H9 (cell line): Measurements from ENCODE around the gene FAAH. TPM values are rescaled to one million over a fixed set of nuclear protein-coding genes. Genes with fewer than 3 reads are reported as not detected.

Experiments used
- DNase-seq: peaks from one replicate; pipeline ENCODE4 v3.0.0-alpha.2; 2017
- H2AFZ ChIP-seq: one replicate; pipeline ENCODE4 v1.6.1; 2013; ENCODE audit warnings: mild to moderate bottlenecking, low read length, control low read depth, moderate library complexity
- H2AK5ac ChIP-seq: 2 replicates; pipeline ENCODE4 v1.6.1; 2013; ENCODE audit warnings: low read length, control low read depth, mixed read lengths; ENCODE audit not compliant: insufficient read length
- H2BK120ac ChIP-seq: one replicate; pipeline ENCODE4 v1.6.1; 2013; ENCODE audit warnings: low read depth, mild to moderate bottlenecking, low read length, control low read depth, inconsistent platforms; ENCODE audit not compliant: poor library complexity, severe bottlenecking
- H2BK12ac ChIP-seq: 2 replicates; pipeline ENCODE4 v1.6.1; 2013; ENCODE audit warnings: low read length, control low read depth, mixed read lengths, low read depth; ENCODE audit not compliant: insufficient read length
- H2BK15ac ChIP-seq: 2 replicates; pipeline ENCODE4 v1.6.1; 2013; ENCODE audit warnings: low read depth, low read length, control low read depth
- H2BK20ac ChIP-seq: one replicate; pipeline ENCODE4 v1.6.1; 2013; ENCODE audit warnings: low read depth, mild to moderate bottlenecking, low read length, control low read depth, inconsistent platforms; ENCODE audit not compliant: poor library complexity, severe bottlenecking
- H2BK5ac ChIP-seq: 2 replicates; pipeline ENCODE4 v1.6.1; 2013; ENCODE audit warnings: low read length, control low read depth, mixed read lengths; ENCODE audit not compliant: insufficient read length
- H3K14ac ChIP-seq: 2 replicates; pipeline ENCODE4 v1.6.1; 2013; ENCODE audit warnings: low read length, control low read depth; ENCODE audit not compliant: insufficient read depth
- H3K18ac ChIP-seq: 2 replicates; pipeline ENCODE4 v1.6.1; 2013; ENCODE audit warnings: low read depth, mild to moderate bottlenecking, mixed read lengths, low read length, control low read depth; ENCODE audit not compliant: insufficient read length
- H3K23ac ChIP-seq: 2 replicates; pipeline ENCODE4 v1.6.1; 2013; ENCODE audit warnings: low read length, control low read depth, mixed read lengths, low read depth; ENCODE audit not compliant: insufficient read length
- H3K23me2 ChIP-seq: 2 replicates; pipeline ENCODE4 v1.6.1; 2013; ENCODE audit warnings: low read depth, mild to moderate bottlenecking, mixed read lengths, low read length, control low read depth; ENCODE audit not compliant: insufficient read length, poor library complexity, severe bottlenecking
- H3K27ac ChIP-seq: 2 replicates; pipeline ENCODE4 v1.5.1; 2013; ENCODE audit warnings: low read length, control low read depth, mixed read lengths, low read depth; ENCODE audit not compliant: insufficient read length
- H3K27me3 ChIP-seq: 2 replicates; pipeline ENCODE4 v1.6.1; 2013; ENCODE audit warnings: low read length, control low read depth, inconsistent platforms; ENCODE audit not compliant: insufficient read depth
- H3K4ac ChIP-seq: 2 replicates; pipeline ENCODE4 v1.6.1; 2013; ENCODE audit warnings: low read depth, mild to moderate bottlenecking, control low read depth, inconsistent platforms, low read length, moderate library complexity
- H3K4me1 ChIP-seq: 2 replicates; pipeline ENCODE4 v1.6.1; 2013; ENCODE audit warnings: low read length, control low read depth, inconsistent platforms; ENCODE audit not compliant: insufficient read depth
- H3K4me2 ChIP-seq: 2 replicates; pipeline ENCODE4 v1.6.1; 2013; ENCODE audit warnings: low read length, control low read depth, mixed read lengths; ENCODE audit not compliant: insufficient read length, insufficient read depth
- H3K56ac ChIP-seq: 2 replicates; pipeline ENCODE4 v1.6.1; 2013; ENCODE audit warnings: low read depth, mild to moderate bottlenecking, mixed read lengths, low read length, control low read depth; ENCODE audit not compliant: insufficient read length
- H3K79me1 ChIP-seq: 2 replicates; pipeline ENCODE4 v1.6.1; 2013; ENCODE audit warnings: low read depth, mild to moderate bottlenecking, moderate library complexity, low read length, control low read depth, inconsistent platforms; ENCODE audit not compliant: insufficient read depth, poor library complexity, severe bottlenecking
- H3K79me2 ChIP-seq: 2 replicates; pipeline ENCODE4 v1.6.1; 2013; ENCODE audit warnings: low read length, control low read depth, inconsistent platforms; ENCODE audit not compliant: insufficient read depth
- H3K9ac ChIP-seq: 2 replicates; pipeline ENCODE4 v1.6.1; 2013; ENCODE audit warnings: low read length, control low read depth, mixed read lengths; ENCODE audit not compliant: insufficient read length; ENCODE audit errors: extremely low read depth
- H3K9me3 ChIP-seq: one replicate; pipeline ENCODE4 v1.6.1; 2013; ENCODE audit warnings: low read depth, low read length, inconsistent platforms; ENCODE audit not compliant: control insufficient read depth
- H3T11ph ChIP-seq: one replicate; pipeline ENCODE4 v1.6.1; 2013; ENCODE audit warnings: mild to moderate bottlenecking, low read length, control low read depth, inconsistent platforms
- H4K20me1 ChIP-seq: one replicate; pipeline ENCODE4 v1.6.1; 2013; ENCODE audit not compliant: control insufficient read depth, insufficient read length, insufficient read depth
- H4K5ac ChIP-seq: 2 replicates; pipeline ENCODE4 v1.6.1; 2013; ENCODE audit warnings: low read depth, mild to moderate bottlenecking, mixed read lengths, low read length, control low read depth; ENCODE audit not compliant: insufficient read length
- H4K8ac ChIP-seq: replicated peaks from 2 replicates; pipeline ENCODE4 v1.6.1; 2013; ENCODE audit warnings: low read length, control low read depth, mixed read lengths, low read depth; ENCODE audit not compliant: insufficient read length
- H4K91ac ChIP-seq: 2 replicates; pipeline ENCODE4 v1.6.1; 2013; ENCODE audit warnings: low read depth, mild to moderate bottlenecking, moderate library complexity, mixed read lengths, low read length, control low read depth; ENCODE audit not compliant: insufficient read length
- H3K27ac Mint-ChIP-seq, 3 experiments: 2 replicates in 2 of 3; 3 replicates in 1 of 3; pipeline ENCODE4 v1.8.0; 2020 to 2021; ENCODE audit warnings: mixed read lengths in 3 of 3, mild to moderate bottlenecking in 1 of 3, moderate library complexity in 1 of 3
- H3K27me3 Mint-ChIP-seq: 2 replicates; pipeline ENCODE4 v1.8.0; 2021; ENCODE audit warnings: low read depth, mild to moderate bottlenecking, moderate library complexity, mixed read lengths
- H3K36me3 Mint-ChIP-seq, 3 experiments: 2 replicates in 2 of 3; 3 replicates in 1 of 3; pipeline ENCODE4 v1.8.0; 2020 to 2021; ENCODE audit warnings: low read depth in 3 of 3, mixed read lengths in 3 of 3; ENCODE audit not compliant: insufficient read depth in 1 of 3
- H3K4me1 Mint-ChIP-seq, 2 experiments: 2 replicates each; pipeline ENCODE4 v1.8.0; 2020; ENCODE audit warnings: mixed read lengths in 2 of 2
- H3K4me3 Mint-ChIP-seq, 2 experiments: 2 replicates in 1 of 2; 3 replicates in 1 of 2; pipeline ENCODE4 v1.8.0; 2020 to 2021; ENCODE audit warnings: mild to moderate bottlenecking in 2 of 2, mixed read lengths in 2 of 2, moderate library complexity in 1 of 2
- H3K9me3 Mint-ChIP-seq, 2 experiments: 2 replicates in 1 of 2; 3 replicates in 1 of 2; pipeline ENCODE4 v1.8.0; 2020; ENCODE audit warnings: mild to moderate bottlenecking in 2 of 2, mixed read lengths in 2 of 2, moderate library complexity in 1 of 2
- WGBS: extraction: QIAGEN DNeasy Blood & Tissue Kit; methylation state at CpG from one replicate; pipeline ENCODE4 v1.1.7; 2013; ENCODE audit warnings: missing lambda C conversion rate, low lambda C conversion rate, mixed read lengths; ENCODE audit not compliant: insufficient read length; ENCODE audit errors: extremely low coverage; 5-methylcytosine and 5-hydroxymethylcytosine counted together
- total RNA-seq: library from RNA; stranded (reverse); gene quantifications from 2 replicates; pipeline ENCODE4 v1.2.1, GENCODE V29; 2021
- TF ChIP-seq, protein P1 (sequence below): fragments of 200-600 bp; sonication (generic); conservative IDR thresholded peaks from 3 replicates; pipeline ENCODE4 v1.8.0; 2021; ENCODE audit warnings: antibody characterized with exemption, mild to moderate bottlenecking

FAAH gene
- total RNA-seq, 1 experiment from 2014 or later: 18.9 TPM

GRCh38 chr1:46438346-46438745 lies 44.2 kb downstream of the FAAH start:
- no peak overlapping the region for H3K4me3 Mint-ChIP-seq
- H3K27me3 Mint-ChIP-seq: peaks cover 65% of the 10 kb centered on the region
- no CpG with 5 or more reads among the region's 6 CpGs for WGBS

More at GRCh38 chr1:46438346-46438745, 44.2 kb downstream of the FAAH start:
- no peak overlapping the region for H3K4me2 ChIP-seq
- H3K23me2 ChIP-seq: no peaks in the 10 kb centered on the region
- H3K56ac ChIP-seq: no peak overlapping the region
- H3K27ac ChIP-seq: no peak overlapping the region
- no peaks in the 10 kb centered on the region for H3K4me1 ChIP-seq
- H3K9me3 ChIP-seq: no peaks in the 10 kb centered on the region
- no peak overlapping the region for H4K8ac ChIP-seq
- Mint-ChIP-seq H3K9me3 (no peaks in the 10 kb centered on the region; a peak in 1 of 5 replicates), H3K27ac (no peak overlapping the region), H3K36me3 (no peaks in the 10 kb centered on the region), H3K4me1 (peaks cover 6 to 9% of the 10 kb centered on the region in 2 experiments)
- no peak overlapping the region for H2AFZ ChIP-seq
- H4K91ac ChIP-seq: no peak overlapping the region
- no peaks in the 10 kb centered on the region for H3K79me2 ChIP-seq
- no peak overlapping the region for H3K23ac ChIP-seq
- H2BK20ac ChIP-seq: no peak overlapping the region
- no peak overlapping the region for H3T11ph ChIP-seq
- no peak overlapping the region for H2BK5ac ChIP-seq
- H3K79me1 ChIP-seq: no peaks in the 10 kb centered on the region
- H2BK120ac ChIP-seq: no peak overlapping the region
- no peak overlapping the region for H3K4ac ChIP-seq
- TF ChIP-seq, protein P1, sequence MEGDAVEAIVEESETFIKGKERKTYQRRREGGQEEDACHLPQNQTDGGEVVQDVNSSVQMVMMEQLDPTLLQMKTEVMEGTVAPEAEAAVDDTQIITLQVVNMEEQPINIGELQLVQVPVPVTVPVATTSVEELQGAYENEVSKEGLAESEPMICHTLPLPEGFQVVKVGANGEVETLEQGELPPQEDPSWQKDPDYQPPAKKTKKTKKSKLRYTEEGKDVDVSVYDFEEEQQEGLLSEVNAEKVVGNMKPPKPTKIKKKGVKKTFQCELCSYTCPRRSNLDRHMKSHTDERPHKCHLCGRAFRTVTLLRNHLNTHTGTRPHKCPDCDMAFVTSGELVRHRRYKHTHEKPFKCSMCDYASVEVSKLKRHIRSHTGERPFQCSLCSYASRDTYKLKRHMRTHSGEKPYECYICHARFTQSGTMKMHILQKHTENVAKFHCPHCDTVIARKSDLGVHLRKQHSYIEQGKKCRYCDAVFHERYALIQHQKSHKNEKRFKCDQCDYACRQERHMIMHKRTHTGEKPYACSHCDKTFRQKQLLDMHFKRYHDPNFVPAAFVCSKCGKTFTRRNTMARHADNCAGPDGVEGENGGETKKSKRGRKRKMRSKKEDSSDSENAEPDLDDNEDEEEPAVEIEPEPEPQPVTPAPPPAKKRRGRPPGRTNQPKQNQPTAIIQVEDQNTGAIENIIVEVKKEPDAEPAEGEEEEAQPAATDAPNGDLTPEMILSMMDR: no peak
- no peak overlapping the region for H3K14ac ChIP-seq
- no peak overlapping the region for H3K18ac ChIP-seq
- no peaks in the 10 kb centered on the region for H3K27me3 ChIP-seq
- no peak overlapping the region for H3K9ac ChIP-seq
- H2AK5ac ChIP-seq: no peak overlapping the region
- H2BK15ac ChIP-seq: no peak overlapping the region
- H4K20me1 ChIP-seq: no peaks in the 10 kb centered on the region
- H4K5ac ChIP-seq: no peak overlapping the region
- H2BK12ac ChIP-seq: no peak overlapping the region
- DNase-seq: no peak
